ENCODE data around the gene TTLL11.

The TTLL11 gene

GRCh38 chr9:122113574-122113973 is 20.5 kb upstream of the TTLL11 start:
- DNase-seq, result no peak
- in situ Hi-C loops (cut with MboI; ENCODE audit: low pct_unique_long_range_greater_than_20kb, low sequenced_read_pairs), result loop anchor here (25.0 kb wide), 2 partner anchors 349 to 674 kb away; partner anchors contain the start of gene OR5C1

GRCh38 chr9:122112238-122112637 is 19.1 kb upstream of the TTLL11 start:
- in situ Hi-C loops (cut with MboI; ENCODE audit: low pct_unique_long_range_greater_than_20kb, low sequenced_read_pairs), result loop anchor here (25.0 kb wide), 2 partner anchors 350 to 675 kb away; partner anchors contain the start of gene OR5C1

GRCh38 chr9:122111413-122112085 is 18.4 kb upstream of the TTLL11 start:
- in situ Hi-C loops (cut with MboI; ENCODE audit: low pct_unique_long_range_greater_than_20kb, low sequenced_read_pairs), result loop anchor here (25.0 kb wide), 2 partner anchors 351 to 676 kb away; partner anchors contain the start of gene OR5C1
- DNase-seq, result no peak

More at GRCh38 chr9:122112238-122112637, 19.1 kb upstream of the TTLL11 start:
- DNase-seq, result no peak

- DNase-seq, result no peak
- in situ Hi-C loops (cut with MboI; ENCODE audit: low pct_unique_long_range_greater_than_20kb, low sequenced_read_pairs), result loop anchor here (25.0 kb wide), 2 partner anchors 352 to 677 kb away; partner anchors contain the start of gene OR5C1
These were observed 17.2 kb upstream of the TTLL11 start for GRCh38 chr9:122110100-122110833.

- no peak for DNase-seq
- in situ Hi-C loops (cut with MboI; ENCODE audit: low pct_unique_long_range_greater_than_20kb, low sequenced_read_pairs), result loop anchor here (25.0 kb wide), 2 partner anchors 353 to 678 kb away; partner anchors contain the start of gene OR5C1
These were observed 16.1 kb upstream of the TTLL11 start for GRCh38 chr9:122109035-122109813.

GRCh38 chr9:122107291-122107805 is 14.2 kb upstream of the TTLL11 start:
- in situ Hi-C loops (cut with MboI; ENCODE audit: low pct_unique_long_range_greater_than_20kb, low sequenced_read_pairs), result loop anchor here (25.0 kb wide), 2 partner anchors 355 to 680 kb away; partner anchors contain the start of gene OR5C1
- no peak for DNase-seq

- in situ Hi-C loops (cut with MboI; ENCODE audit: low pct_unique_long_range_greater_than_20kb, low sequenced_read_pairs), result loop anchor here (25.0 kb wide), 2 partner anchors 356 to 681 kb away; partner anchors contain the start of gene OR5C1
- no peak for DNase-seq
These were observed 13.5 kb upstream of the TTLL11 start for GRCh38 chr9:122106576-122106975.

- in situ Hi-C loops (cut with MboI; ENCODE audit: low pct_unique_long_range_greater_than_20kb, low sequenced_read_pairs), result loop anchor here (25.0 kb wide), 2 partner anchors 358 to 683 kb away; partner anchors contain the start of gene OR5C1
- no peak for DNase-seq
These were observed 10.9 kb upstream of the TTLL11 start for GRCh38 chr9:122103985-122104384.

- in situ Hi-C loops (cut with MboI; ENCODE audit: low pct_unique_long_range_greater_than_20kb, low sequenced_read_pairs), result loop anchor here (25.0 kb wide), 2 partner anchors 360 to 685 kb away; partner anchors contain the start of gene OR5C1
- no peak for DNase-seq
These were observed 9.0 kb upstream of the TTLL11 start for GRCh38 chr9:122102156-122102555.

GRCh38 chr9:122100756-122101155 is 7.6 kb upstream of the TTLL11 start:
- DNase-seq, result no peak
- in situ Hi-C loops (cut with MboI; ENCODE audit: low pct_unique_long_range_greater_than_20kb, low sequenced_read_pairs), result loop anchor here (25.0 kb wide), 2 partner anchors 362 to 687 kb away; partner anchors contain the start of gene OR5C1

- DNase-seq, result peak; percentile 79
- in situ Hi-C loops (cut with MboI; ENCODE audit: low pct_unique_long_range_greater_than_20kb, low sequenced_read_pairs), result no loop called here
These were observed 6.3 kb upstream of the TTLL11 start for GRCh38 chr9:122099271-122099869.

- no peak for DNase-seq
- in situ Hi-C loops (cut with MboI; ENCODE audit: low pct_unique_long_range_greater_than_20kb, low sequenced_read_pairs), result no loop called here
These were observed 4.7 kb upstream of the TTLL11 start for GRCh38 chr9:122097679-122098315.

- in situ Hi-C loops (cut with MboI; ENCODE audit: low pct_unique_long_range_greater_than_20kb, low sequenced_read_pairs), result no loop called here
- DNase-seq, result no peak
These were observed 3.7 kb upstream of the TTLL11 start for GRCh38 chr9:122096620-122097415.

- DNase-seq, result peak; percentile 80
- in situ Hi-C loops (cut with MboI; ENCODE audit: low pct_unique_long_range_greater_than_20kb, low sequenced_read_pairs), result no loop called here
These were observed 2.1 kb upstream of the TTLL11 start for GRCh38 chr9:122095010-122095767.

- DNase-seq, result peak; percentile 20
- in situ Hi-C loops (cut with MboI; ENCODE audit: low pct_unique_long_range_greater_than_20kb, low sequenced_read_pairs), result no loop called here
These were observed 1.2 kb downstream of the TTLL11 start for GRCh38 chr9:122091682-122092592.

GRCh38 chr9:122090981-122091380 is 2.1 kb downstream of the TTLL11 start:
- no peak for DNase-seq
- in situ Hi-C loops (cut with MboI; ENCODE audit: low pct_unique_long_range_greater_than_20kb, low sequenced_read_pairs), result no loop called here
